ENCODE measurements around the gene HJURP. TPM values are rescaled to one million over a fixed set of nuclear protein-coding genes. Genes with fewer than 3 reads are reported as not detected.

HJURP gene
- total RNA-seq, 2 donors from 2014 or later: 0.35 to 1.1 TPM

DNA sequence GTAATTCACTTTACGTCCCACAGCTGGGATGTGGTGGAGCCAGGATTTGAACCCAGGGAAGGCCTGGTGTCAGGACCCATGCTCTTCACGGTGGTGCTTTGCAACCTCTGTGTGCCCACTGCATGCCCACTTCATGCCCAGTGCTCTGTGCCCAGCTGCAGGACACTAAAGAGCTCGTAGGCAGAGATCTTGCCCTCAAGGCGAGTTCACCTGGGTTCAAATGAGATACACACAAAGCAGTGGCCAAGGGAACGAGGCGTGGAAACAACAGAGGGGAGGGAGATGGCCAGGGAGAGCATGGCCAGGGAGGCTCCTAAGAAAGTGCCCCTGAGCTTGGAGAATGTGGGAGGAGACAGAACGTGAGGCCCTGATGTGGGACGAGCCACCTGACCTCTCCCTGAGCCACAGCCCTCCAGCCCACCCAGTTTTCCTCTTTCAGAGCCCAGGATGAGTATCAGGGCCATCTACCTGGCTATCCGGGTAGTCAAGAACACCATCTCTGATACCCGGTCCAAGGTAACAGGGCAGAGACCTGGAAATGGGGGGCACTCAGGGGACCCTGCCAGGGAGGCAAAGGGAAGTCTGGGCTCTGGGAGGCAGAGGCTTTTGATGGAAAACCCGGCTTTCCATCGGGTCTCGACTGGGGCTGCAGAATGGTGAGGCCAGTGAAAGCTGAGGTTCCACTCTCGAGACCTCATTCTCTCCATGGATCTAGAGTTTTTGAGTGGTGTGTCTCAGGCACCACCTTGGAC, 55.8 kb downstream of the HJURP start:
- no peak for ATAC-seq
- Mint-ChIP-seq H3K4me1 (no peaks in the 10 kb centered on the region), H3K27ac (no peak overlapping the region), H3K27me3 (peaks cover 29% of the 10 kb centered on the region), H3K4me3 (no peak overlapping the region), H3K36me3 (ENCODE audit: low read depth) (no peaks in the 10 kb centered on the region)
- no peaks in the 10 kb centered on the region for H3K9me3 ChIP-seq (ENCODE audit: control insufficient read depth, low read length, poor library complexity, severe bottlenecking)
- no peak for DNase-seq

DNA sequence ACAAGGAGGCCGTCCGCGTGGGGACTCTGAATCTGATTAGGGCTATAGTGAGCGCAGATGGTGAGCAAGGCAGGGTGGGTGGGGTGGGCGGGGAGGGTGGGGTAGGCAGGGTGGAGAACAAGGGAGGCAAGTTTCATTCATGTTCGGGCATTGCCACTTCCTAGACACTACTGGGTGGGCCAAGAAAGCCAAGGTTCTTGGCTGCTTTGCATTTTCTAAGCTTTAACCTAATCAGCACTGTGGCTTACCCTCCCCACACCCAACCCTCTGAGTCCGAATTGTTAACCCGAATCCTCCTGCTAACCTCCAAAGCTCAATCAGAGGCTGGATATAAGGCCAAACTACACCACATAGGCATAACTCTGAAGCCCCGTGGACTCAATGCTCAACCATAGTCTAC, 58.1 kb downstream of the HJURP start:
- Mint-ChIP-seq H3K36me3 (ENCODE audit: low read depth) (no peaks in the 10 kb centered on the region), H3K27ac (no peak overlapping the region), H3K4me1 (no peaks in the 10 kb centered on the region), H3K27me3 (peaks cover 20% of the 10 kb centered on the region), H3K4me3 (no peak overlapping the region)
- no peak for DNase-seq
- ATAC-seq: no peak
- H3K9me3 ChIP-seq (ENCODE audit: control insufficient read depth, low read length, poor library complexity, severe bottlenecking): no peaks in the 10 kb centered on the region

DNA sequence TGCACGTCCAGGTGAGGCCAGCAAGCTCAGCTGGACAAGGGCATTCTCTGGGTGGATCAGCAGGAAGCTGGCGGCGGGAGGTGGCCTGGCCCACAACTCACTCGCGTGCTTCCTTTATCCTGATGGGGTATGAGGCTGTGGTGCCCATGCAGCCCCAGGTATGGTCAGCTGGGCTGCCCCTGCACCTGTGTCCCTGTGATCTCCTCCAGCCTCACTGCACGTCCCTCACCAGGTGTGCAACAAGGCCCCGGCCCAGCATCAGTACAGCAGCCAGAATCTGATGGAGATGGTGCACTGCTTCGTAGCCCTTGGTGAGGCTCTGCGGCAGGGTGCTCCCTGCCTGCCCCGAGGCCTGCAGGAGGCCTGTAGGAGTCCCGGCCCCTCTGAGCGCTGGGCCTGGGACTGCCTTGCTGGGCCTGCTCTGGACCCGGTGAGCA, 58.6 kb downstream of the HJURP start:
- ATAC-seq: no peak
- Mint-ChIP-seq H3K27ac (no peak overlapping the region), H3K27me3 (peaks cover 20% of the 10 kb centered on the region), H3K4me3 (no peak overlapping the region), H3K4me1 (no peaks in the 10 kb centered on the region), H3K36me3 (ENCODE audit: low read depth) (no peaks in the 10 kb centered on the region)
- no peak for DNase-seq
- H3K9me3 ChIP-seq (ENCODE audit: control insufficient read depth, low read length, poor library complexity, severe bottlenecking): no peaks in the 10 kb centered on the region

DNA sequence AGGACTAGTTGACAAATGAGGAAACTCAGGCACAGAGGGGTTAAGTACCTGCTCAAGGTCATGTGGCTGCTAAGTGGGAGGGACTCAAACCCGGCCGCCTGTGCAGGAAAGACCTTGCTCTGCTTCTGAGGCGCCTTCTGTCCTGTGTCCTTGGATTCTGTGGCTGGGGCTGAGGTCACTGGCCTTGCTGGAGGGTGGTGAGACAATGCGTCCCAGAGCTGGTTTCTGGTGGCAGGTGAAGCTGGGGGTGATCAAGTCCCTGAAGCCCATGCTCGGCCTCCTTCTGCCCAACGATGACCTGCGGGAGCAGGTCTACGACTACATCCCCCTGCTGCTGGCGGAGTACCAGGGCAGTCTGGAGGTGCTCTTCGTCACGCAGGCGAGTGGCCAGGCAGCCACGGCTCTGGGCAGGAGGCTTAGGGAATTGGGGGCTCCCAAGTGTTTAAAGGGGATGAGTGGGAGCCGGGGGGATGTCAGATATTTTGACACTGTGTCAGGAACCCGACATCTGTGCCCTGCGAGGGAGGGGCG, 60.1 kb downstream of the HJURP start:
- Mint-ChIP-seq H3K4me1 (peaks cover 4% of the 10 kb centered on the region), H3K27me3 (peaks cover 19% of the 10 kb centered on the region), H3K36me3 (ENCODE audit: low read depth) (no peaks in the 10 kb centered on the region), H3K4me3 (no peak overlapping the region), H3K27ac (no peak overlapping the region)
- DNase-seq (no peak), ATAC-seq (no peak)
- no peaks in the 10 kb centered on the region for H3K9me3 ChIP-seq (ENCODE audit: control insufficient read depth, low read length, poor library complexity, severe bottlenecking)

GRCh38 chr2:233793465-233794127, 60.7 kb downstream of the HJURP start:
- H3K27me3 Mint-ChIP-seq: peaks cover 13% of the 10 kb centered on the region
- no peaks in the 10 kb centered on the region for H3K9me3 ChIP-seq (ENCODE audit: control insufficient read depth, low read length, poor library complexity, severe bottlenecking)
- DNase-seq (no peak), ATAC-seq (no peak)
- peaks cover 4% of the 10 kb centered on the region for H3K4me1 Mint-ChIP-seq
- H3K36me3 Mint-ChIP-seq (ENCODE audit: low read depth): no peaks in the 10 kb centered on the region
- no peak overlapping the region for H3K27ac Mint-ChIP-seq
- no peak overlapping the region for H3K4me3 Mint-ChIP-seq

DNA sequence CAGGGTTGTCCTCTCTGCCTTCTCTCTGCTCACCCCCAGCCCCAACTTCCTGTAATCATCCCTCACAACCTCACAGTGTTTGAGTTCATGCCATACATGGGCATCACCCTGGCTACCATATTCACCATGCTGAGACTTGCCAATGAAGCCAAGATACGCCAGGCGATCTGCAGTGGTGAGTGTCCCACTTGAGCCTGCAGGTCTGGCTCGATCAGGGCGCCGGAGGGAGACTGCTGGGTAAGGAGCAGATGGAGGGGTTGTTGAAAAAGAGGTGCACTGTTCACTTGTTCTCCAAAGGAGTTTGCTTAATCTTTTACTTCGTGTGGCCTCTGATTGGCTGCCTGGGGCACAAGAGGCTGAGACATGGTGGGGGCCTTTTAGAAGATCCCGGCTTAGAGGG, 61.6 kb downstream of the HJURP start:
- Mint-ChIP-seq H3K4me1 (peaks cover 4% of the 10 kb centered on the region), H3K27me3 (peaks cover 5% of the 10 kb centered on the region), H3K4me3 (no peak overlapping the region), H3K27ac (no peak overlapping the region), H3K36me3 (ENCODE audit: low read depth) (no peaks in the 10 kb centered on the region)
- DNase-seq: no peak
- no peak for ATAC-seq
- H3K9me3 ChIP-seq (ENCODE audit: control insufficient read depth, low read length, poor library complexity, severe bottlenecking): no peaks in the 10 kb centered on the region

- Mint-ChIP-seq H3K4me3 (no peak overlapping the region), H3K27me3 (peaks cover 4% of the 10 kb centered on the region)
Observed at GRCh38 chr2:233791883-233792329, 62.4 kb downstream of the HJURP start.

GRCh38 chr2:233791151-233791882, 63.0 kb downstream of the HJURP start:
- H3K9me3 ChIP-seq (ENCODE audit: control insufficient read depth, low read length, poor library complexity, severe bottlenecking): no peaks in the 10 kb centered on the region
- Mint-ChIP-seq H3K36me3 (ENCODE audit: low read depth) (no peaks in the 10 kb centered on the region), H3K27ac (no peak overlapping the region), H3K27me3 (peaks cover 7% of the 10 kb centered on the region), H3K4me3 (no peak overlapping the region), H3K4me1 (peaks cover 4% of the 10 kb centered on the region)
- DNase-seq (no peak), ATAC-seq (no peak)

More at GRCh38 chr2:233791883-233792329, 62.4 kb downstream of the HJURP start:
- no peak for DNase-seq
- ATAC-seq: no peak
- no peaks in the 10 kb centered on the region for H3K9me3 ChIP-seq (ENCODE audit: control insufficient read depth, low read length, poor library complexity, severe bottlenecking)
- no peaks in the 10 kb centered on the region for H3K36me3 Mint-ChIP-seq (ENCODE audit: low read depth)
- no peak overlapping the region for H3K27ac Mint-ChIP-seq
- H3K4me1 Mint-ChIP-seq: peaks cover 4% of the 10 kb centered on the region

DNA sequence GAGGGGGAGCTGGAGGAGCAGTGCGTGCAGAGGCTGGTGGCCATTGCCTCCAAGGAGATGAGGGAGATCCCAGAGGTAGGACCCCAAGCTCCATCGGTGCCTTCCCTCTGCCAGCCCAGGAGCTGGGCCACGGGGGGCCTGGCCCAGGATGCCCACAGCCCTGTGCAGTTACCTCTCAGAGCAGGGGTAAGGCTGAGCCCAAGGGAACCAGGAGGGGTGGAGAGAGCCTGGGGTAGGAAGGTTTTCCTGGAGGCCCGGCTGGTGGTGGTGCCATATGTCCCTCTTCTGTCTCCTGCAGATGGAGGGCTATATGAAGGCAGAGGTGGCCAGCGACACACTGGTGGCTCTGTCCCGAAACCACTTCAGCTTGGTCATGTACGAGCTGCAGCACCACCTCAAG, 64.8 kb downstream of the HJURP start:
- Mint-ChIP-seq H3K4me1 (peaks cover 4% of the 10 kb centered on the region), H3K4me3 (no peak overlapping the region), H3K27me3 (peaks cover 11% of the 10 kb centered on the region), H3K27ac (no peak overlapping the region), H3K36me3 (ENCODE audit: low read depth) (no peaks in the 10 kb centered on the region)
- no peak for ATAC-seq
- no peak for DNase-seq
- H3K9me3 ChIP-seq (ENCODE audit: control insufficient read depth, low read length, poor library complexity, severe bottlenecking): no peaks in the 10 kb centered on the region

Other genes starting within 250 kb of the HJURP start
- gene UGT1A8, start 236.9 kb downstream of the HJURP start, total RNA-seq: not detected
- not detected for gene UGT1A10, start 218.1 kb downstream of the HJURP start, total RNA-seq
- not detected for gene UGT1A9, start 182.6 kb downstream of the HJURP start, total RNA-seq
- gene UGT1A7, start 172.6 kb downstream of the HJURP start, total RNA-seq: not detected
- not detected for gene UGT1A6, start 161.6 kb downstream of the HJURP start, total RNA-seq
- gene UGT1A5, start 141.6 kb downstream of the HJURP start, total RNA-seq: not detected
- gene UGT1A4, start 135.8 kb downstream of the HJURP start, total RNA-seq: not detected
- not detected for gene UGT1A3, start 125.5 kb downstream of the HJURP start, total RNA-seq
- not detected for gene UGT1A1, start 94.3 kb downstream of the HJURP start, total RNA-seq
- not detected for gene MROH2A, start 76.2 kb downstream of the HJURP start, total RNA-seq
- gene TRPM8, start 62.8 kb upstream of the HJURP start, total RNA-seq: not detected
- gene SPP2, start 196.2 kb upstream of the HJURP start, total RNA-seq: not detected